ENCODE results near the gene LRRC3. TPM values are rescaled to one million over a fixed set of nuclear protein-coding genes. Genes with fewer than 3 reads are reported as not detected.
"Not testable (repeated sequence)": the region's sequence is repeated elsewhere in the genome, so short reads cannot be mapped to it uniquely, and the experiment has no call there.

The LRRC3 gene
- polyA plus RNA-seq, 1 of the 3 experiments (the other 2 are of a cell fraction) = 2.3 TPM

- 38% methylated on average over 17 of the region's 21 CpGs for WGBS (ENCODE audit: low lambda C conversion rate)
- H3K27ac ChIP-seq (ENCODE audit: low read depth in 2 of 2, low read length in 1 of 2); H3K79me2 ChIP-seq (ENCODE audit: insufficient read depth); H3K4me2 ChIP-seq; H3K4me3 ChIP-seq (ENCODE audit: low read depth in 2 of 2, low read length in 1 of 2); H3K9me2 ChIP-seq; H3K27me3 ChIP-seq (ENCODE audit: insufficient read depth); H3K9ac ChIP-seq; H2AFZ ChIP-seq (ENCODE audit: low read depth); H3K36me3 ChIP-seq (replicated peaks in 1 of 2; ENCODE audit: control insufficient read depth in 1 of 2, insufficient read depth in 2 of 2, low read length in 1 of 2); H3K4me1 ChIP-seq (ENCODE audit: control insufficient read depth in 1 of 2, insufficient read depth in 2 of 2, low read depth in 1 of 2, low read length in 1 of 2); H4K20me1 ChIP-seq (ENCODE audit: insufficient read depth); DNase-seq; POLR2A ChIA-PET; H3K9me3 ChIP-seq; H3F3A ChIP-seq (replicated peaks; ENCODE audit: insufficient read depth): not testable (repeated sequence)
- CTCF ChIA-PET = interaction anchor here (0.6 to 2.8 kb wide), 16 partner anchors 15 to 325 kb away, joined by 3 to 12 read pairs (median 4); partner anchors contain the start of genes CFAP410 and LRRC3
- TF ChIP-seq CTCF (IDR thresholded peaks at IDR 0.05) (peak; percentile 69), RAD21 (IDR thresholded peaks at IDR 0.05; ENCODE audit: low read length) (peak; percentile 64), SMC3 (IDR thresholded peaks at IDR 0.05; ENCODE audit: low read depth, low read length) (peak; percentile 46; the same call in 1 of the 2 replicates)
Measured at GRCh38 chr21:44479556-44480199, 24.4 kb downstream of the LRRC3 start.

GRCh38 chr21:44480200-44481053 is 25.1 kb downstream of the LRRC3 start:
- no peak overlapping the region for H3K4me2 ChIP-seq
- DNase-seq = no peak
- no peaks in the 10 kb centered on the region for H4K20me1 ChIP-seq (ENCODE audit: insufficient read depth)
- WGBS (ENCODE audit: low lambda C conversion rate) = 70% methylated on average over 12 of the region's 16 CpGs
- H3K4me3 ChIP-seq (ENCODE audit: low read depth in 2 of 2, low read length in 1 of 2) = no peak overlapping the region
- H3K4me1 ChIP-seq (ENCODE audit: control insufficient read depth in 1 of 2, insufficient read depth in 2 of 2, low read depth in 1 of 2, low read length in 1 of 2) = no peaks in the 10 kb centered on the region
- H3K9me2 ChIP-seq = no peaks in the 10 kb centered on the region
- ChIA-PET CTCF (interaction anchor here (0.6 to 2.8 kb wide), 17 partner anchors 15 to 324 kb away, joined by 3 to 12 read pairs (median 4); partner anchors contain the start of genes CFAP410 and LRRC3), POLR2A (no interaction called here)
- no peak overlapping the region for H2AFZ ChIP-seq (ENCODE audit: low read depth)
- no peaks in the 10 kb centered on the region for H3K9me3 ChIP-seq
- H3F3A ChIP-seq (replicated peaks; ENCODE audit: insufficient read depth) = no peaks in the 10 kb centered on the region
- H3K27me3 ChIP-seq (ENCODE audit: insufficient read depth) = peaks cover 9% of the 10 kb centered on the region; the same call in 1 of the 2 replicates
- H3K9ac ChIP-seq = no peak overlapping the region
- no peaks in the 10 kb centered on the region for H3K36me3 ChIP-seq (replicated peaks in 1 of 2; ENCODE audit: control insufficient read depth in 1 of 2, insufficient read depth in 2 of 2, low read length in 1 of 2)
- H3K27ac ChIP-seq (ENCODE audit: low read depth in 2 of 2, low read length in 1 of 2) = no peak overlapping the region
- no peaks in the 10 kb centered on the region for H3K79me2 ChIP-seq (ENCODE audit: insufficient read depth)
- no peak for TF ChIP-seq CTCF (IDR thresholded peaks at IDR 0.05)
- TF ChIP-seq YY1 (IDR thresholded peaks at IDR 0.05; ENCODE audit: low read depth) = no peak
- no peak for TF ChIP-seq SMC3 (IDR thresholded peaks at IDR 0.05; ENCODE audit: low read depth, low read length)
- TF ChIP-seq SIN3A (IDR thresholded peaks at IDR 0.05; ENCODE audit: borderline replicate concordance, low read depth, low read length) = no peak
- TF ChIP-seq ZBTB33 (IDR thresholded peaks at IDR 0.05; ENCODE audit: borderline replicate concordance, low read depth) = no peak
- no peak for TF ChIP-seq MAX (IDR thresholded peaks at IDR 0.05; ENCODE audit: low read depth)
- no peak for TF ChIP-seq ELF1 (IDR thresholded peaks at IDR 0.05)
- no peak for TF ChIP-seq REST (IDR thresholded peaks at IDR 0.05; ENCODE audit: low read depth, low read length)
- no peak for TF ChIP-seq FOXJ3 (CRISPR knock-in tag; IDR thresholded peaks at IDR 0.05)
- TF ChIP-seq GATA2 (CRISPR knock-in tag; IDR thresholded peaks at IDR 0.05) = no peak
- TF ChIP-seq NFIC (IDR thresholded peaks at IDR 0.05; ENCODE audit: borderline replicate concordance) = no peak
- no peak for TF ChIP-seq TAF1 (IDR thresholded peaks at IDR 0.05; ENCODE audit: borderline replicate concordance, low read depth, low read length)

Data from SK-N-SH (cell line).